Measurements from ENCODE around the gene ANXA6. TPM values are rescaled to one million over a fixed set of nuclear protein-coding genes. Genes with fewer than 3 reads are reported as not detected.

ANXA6 gene
- polyA plus RNA-seq, 3 donors: 60.6 to 124 (median 93.5) TPM

- H3K4me1 Mint-ChIP-seq: peaks cover 45% of the 10 kb centered on the region
- DNase-seq: peak; percentile 83 to 91 (median 88)
- H3K27me3 Mint-ChIP-seq (ENCODE audit: low read depth in 3 of 3): no peaks in the 10 kb centered on the region
- H3K4me3 Mint-ChIP-seq: no peak overlapping the region
- H3K27ac Mint-ChIP-seq: peak overlapping the region; percentile 70 to 88 (median 79)
- no peak overlapping the region for H3K9ac ChIP-seq (ENCODE audit: insufficient read depth, low read length, poor library complexity, severe bottlenecking)
- H3K4me3 ChIP-seq (replicated peaks in 1 of 3; ENCODE audit: low read depth in 2 of 3, low read length in 3 of 3): no peak overlapping the region
- no peaks in the 10 kb centered on the region for H3K27me3 ChIP-seq (ENCODE audit: control insufficient read depth in 2 of 2, insufficient read depth in 2 of 2, low read length in 2 of 2)
- no peak overlapping the region for H2AFZ ChIP-seq (ENCODE audit: insufficient read depth, low read depth, low read length, poor library complexity, severe bottlenecking)
- WGBS (ENCODE audit: insufficient coverage): 92% methylated on average over 4 of the region's 6 CpGs
- H3K27ac ChIP-seq (ENCODE audit: low read depth in 1 of 2, low read length in 2 of 2): peak overlapping the region in 1 of 2 donors; percentile 65
- H3K36me3 Mint-ChIP-seq: peaks cover 88 to 96% of the 10 kb centered on the region in 2 donors
- no peaks in the 10 kb centered on the region for H3K9me3 ChIP-seq (replicated peaks in 1 of 2; ENCODE audit: control insufficient read depth in 1 of 2, insufficient read depth in 1 of 2, low read length in 2 of 2)
- H3K4me1 ChIP-seq (ENCODE audit: control insufficient read depth in 1 of 2, insufficient read depth in 2 of 2, low read length in 2 of 2): peaks cover 36 to 46% of the 10 kb centered on the region in 2 donors
- peaks cover 40% of the 10 kb centered on the region for H3K79me2 ChIP-seq (ENCODE audit: insufficient read depth, low read length)
- intact Hi-C loops (cut with micrococcal nuclease): loop anchor here (1.0 to 10.0 kb wide), 5 partner anchors 64 to 204 kb away; partner anchors contain the start of gene GM2A (in 1 of the 2)
- H3K9me3 Mint-ChIP-seq: no peaks in the 10 kb centered on the region
- H3K4me2 ChIP-seq (replicated peaks; ENCODE audit: extremely low read depth, low read length, poor library complexity, severe bottlenecking): no peak overlapping the region
- peaks cover 92% of the 10 kb centered on the region for H4K20me1 ChIP-seq (ENCODE audit: insufficient read depth, low read length)
- TF ChIP-seq, protein P1, sequence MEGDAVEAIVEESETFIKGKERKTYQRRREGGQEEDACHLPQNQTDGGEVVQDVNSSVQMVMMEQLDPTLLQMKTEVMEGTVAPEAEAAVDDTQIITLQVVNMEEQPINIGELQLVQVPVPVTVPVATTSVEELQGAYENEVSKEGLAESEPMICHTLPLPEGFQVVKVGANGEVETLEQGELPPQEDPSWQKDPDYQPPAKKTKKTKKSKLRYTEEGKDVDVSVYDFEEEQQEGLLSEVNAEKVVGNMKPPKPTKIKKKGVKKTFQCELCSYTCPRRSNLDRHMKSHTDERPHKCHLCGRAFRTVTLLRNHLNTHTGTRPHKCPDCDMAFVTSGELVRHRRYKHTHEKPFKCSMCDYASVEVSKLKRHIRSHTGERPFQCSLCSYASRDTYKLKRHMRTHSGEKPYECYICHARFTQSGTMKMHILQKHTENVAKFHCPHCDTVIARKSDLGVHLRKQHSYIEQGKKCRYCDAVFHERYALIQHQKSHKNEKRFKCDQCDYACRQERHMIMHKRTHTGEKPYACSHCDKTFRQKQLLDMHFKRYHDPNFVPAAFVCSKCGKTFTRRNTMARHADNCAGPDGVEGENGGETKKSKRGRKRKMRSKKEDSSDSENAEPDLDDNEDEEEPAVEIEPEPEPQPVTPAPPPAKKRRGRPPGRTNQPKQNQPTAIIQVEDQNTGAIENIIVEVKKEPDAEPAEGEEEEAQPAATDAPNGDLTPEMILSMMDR (IDR thresholded peaks at IDR 0.05): peak; percentile 94
- H3K36me3 ChIP-seq (replicated peaks in 1 of 2; ENCODE audit: control insufficient read depth in 1 of 2, insufficient read depth in 2 of 2, low read length in 2 of 2): peaks cover 76 to 82% of the 10 kb centered on the region in 2 donors
These were observed 106.3 kb downstream of the ANXA6 start for GRCh38 chr5:151051066-151051930.

Other genes with a start within 250 kb of the ANXA6 start
- 10 to 100 TPM in 1 of 3 donors, 1 to 10 TPM in 2; 3.5 to 12.7 (median 3.8) TPM for gene GPX3, start 137.2 kb downstream of the ANXA6 start, polyA plus RNA-seq
- gene TNIP1, start 76.7 kb downstream of the ANXA6 start, polyA plus RNA-seq: 100 to 1,000 TPM in 1 of 3 donors, 10 to 100 TPM in 2; 30.8 to 108 (median 46.4) TPM
- gene CCDC69, start 66.3 kb upstream of the ANXA6 start, polyA plus RNA-seq: 100 to 1,000 TPM in 1 of 3 donors, 10 to 100 TPM in 2; 68.4 to 176 (median 84.1) TPM
- gene GM2A, start 95.4 kb upstream of the ANXA6 start, polyA plus RNA-seq: 10 to 100 TPM; 22.2 to 57.9 (median 28.0) TPM
- gene SLC36A3, start 146.0 kb upstream of the ANXA6 start, polyA plus RNA-seq: not detected
- not detected for gene SLC36A2, start 189.8 kb upstream of the ANXA6 start, polyA plus RNA-seq

All from CD14-positive monocyte (primary cell).